ENCODE data around the gene AOX1. TPM values are rescaled to one million over a fixed set of nuclear protein-coding genes. Genes with fewer than 3 reads are reported as not detected.

The AOX1 gene
- total RNA-seq, 2 donors from 2014 or later = not detected

DNA sequence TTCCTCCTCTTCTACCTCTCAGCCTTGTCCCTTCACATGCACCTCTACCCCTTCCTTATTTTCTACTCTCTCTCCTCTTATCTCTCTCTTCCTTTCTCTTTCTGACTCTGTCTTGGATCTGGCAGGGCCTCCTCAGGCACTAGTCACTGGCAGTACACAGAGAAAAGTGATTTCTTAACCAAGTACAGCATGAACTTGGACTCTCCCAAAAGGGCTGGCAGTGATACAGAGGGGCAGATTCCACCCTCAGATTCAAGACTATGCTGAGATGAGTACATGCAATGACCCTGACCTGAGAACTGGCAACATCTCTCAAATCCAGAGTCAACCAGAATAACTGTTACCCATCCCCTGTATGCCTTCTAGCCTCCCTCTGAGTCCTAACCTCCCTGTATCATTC lies 4.3 kb downstream of the AOX1 start:
- H3K4me3 Mint-ChIP-seq = no peak overlapping the region
- no peaks in the 10 kb centered on the region for H3K36me3 Mint-ChIP-seq (ENCODE audit: low read depth)
- H3K4me1 Mint-ChIP-seq = peaks cover 7% of the 10 kb centered on the region
- H3K27me3 Mint-ChIP-seq = peaks cover 38% of the 10 kb centered on the region
- H3K27ac Mint-ChIP-seq = no peak overlapping the region
- DNase-seq (no peak), ATAC-seq (no peak)
- H3K9me3 ChIP-seq (ENCODE audit: control insufficient read depth, low read length, poor library complexity, severe bottlenecking) = no peaks in the 10 kb centered on the region

DNA sequence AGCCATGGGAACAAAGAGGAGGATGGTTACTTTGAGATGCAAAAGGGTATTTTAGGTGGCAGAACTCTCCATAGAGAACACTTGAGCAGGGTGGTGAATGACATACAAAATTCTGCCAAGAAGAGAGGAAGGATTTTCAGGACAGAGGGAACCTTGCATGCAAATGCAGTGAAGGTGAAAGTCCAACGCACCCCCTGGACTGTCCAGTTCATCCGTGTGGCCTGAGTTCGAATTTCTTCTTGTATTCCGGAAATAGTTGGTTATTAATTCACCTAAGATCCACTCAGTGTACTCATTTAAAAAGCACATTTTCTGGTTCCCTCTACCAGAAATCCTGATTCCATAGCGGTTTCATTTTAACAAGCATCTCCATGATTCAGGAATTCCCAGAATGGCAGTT lies 5.5 kb downstream of the AOX1 start:
- ATAC-seq (no peak), DNase-seq (no peak)
- H3K9me3 ChIP-seq (ENCODE audit: control insufficient read depth, low read length, poor library complexity, severe bottlenecking) = no peaks in the 10 kb centered on the region
- H3K4me1 Mint-ChIP-seq = peaks cover 3% of the 10 kb centered on the region
- H3K4me3 Mint-ChIP-seq = no peak overlapping the region
- no peaks in the 10 kb centered on the region for H3K36me3 Mint-ChIP-seq (ENCODE audit: low read depth)
- H3K27me3 Mint-ChIP-seq = peaks cover 48% of the 10 kb centered on the region
- H3K27ac Mint-ChIP-seq = no peak overlapping the region

DNA sequence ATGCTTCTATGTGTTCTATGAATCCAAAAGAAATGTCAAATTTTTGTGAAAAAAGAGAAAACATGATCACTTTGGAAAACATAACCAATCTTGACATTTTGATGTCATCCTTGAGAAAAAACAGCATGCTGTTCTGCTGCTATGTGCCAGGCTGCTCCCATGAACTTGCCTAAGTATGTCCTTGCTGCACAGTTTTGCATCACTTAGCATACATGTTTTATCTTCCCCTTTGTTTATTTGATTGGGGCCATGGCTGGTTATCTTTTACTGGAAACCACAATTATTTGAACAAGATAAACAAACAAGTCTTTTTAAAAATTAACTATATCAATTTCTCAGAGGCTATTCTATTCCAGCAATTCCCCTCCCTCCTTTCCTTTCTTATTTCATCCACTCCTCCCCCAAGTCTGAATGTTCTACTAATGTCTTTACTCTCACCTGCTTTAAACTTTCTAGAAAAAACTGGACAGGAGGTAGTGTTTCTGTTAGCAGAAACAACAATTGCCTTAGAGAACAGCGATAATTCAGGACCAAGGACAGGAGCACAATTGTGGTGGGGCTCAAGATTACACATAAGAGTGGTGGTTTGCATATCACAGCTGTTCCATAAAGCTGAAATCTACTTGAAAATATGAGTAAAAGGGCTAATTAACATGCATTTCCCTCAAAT lies 6.7 kb downstream of the AOX1 start:
- no peak for DNase-seq
- Mint-ChIP-seq H3K4me1 (peaks cover under 1% of the 10 kb centered on the region), H3K27ac (no peak overlapping the region), H3K4me3 (no peak overlapping the region), H3K27me3 (peaks cover 56% of the 10 kb centered on the region), H3K36me3 (ENCODE audit: low read depth) (no peaks in the 10 kb centered on the region)
- ATAC-seq = no peak
- no peaks in the 10 kb centered on the region for H3K9me3 ChIP-seq (ENCODE audit: control insufficient read depth, low read length, poor library complexity, severe bottlenecking)

DNA sequence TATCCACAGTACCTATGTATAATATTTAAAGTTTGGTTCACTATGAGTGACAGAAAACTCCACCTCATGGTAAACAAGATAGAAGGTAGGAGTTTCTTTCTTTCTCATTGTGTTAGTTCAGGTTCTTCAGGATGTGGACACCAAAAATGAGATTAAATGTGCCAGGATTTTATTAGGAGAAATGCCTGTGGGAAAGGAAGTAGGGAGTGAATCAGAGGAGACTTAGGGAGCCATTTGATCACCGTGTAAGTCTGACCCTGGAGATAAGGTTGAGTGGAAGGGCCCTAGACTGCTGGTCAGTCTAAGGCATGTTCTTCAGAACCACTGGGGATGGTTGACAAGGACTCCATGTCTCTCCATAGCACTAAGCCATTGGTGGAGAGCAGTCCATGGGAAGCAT lies 8.1 kb downstream of the AOX1 start:
- DNase-seq (no peak), ATAC-seq (no peak)
- H3K27me3 Mint-ChIP-seq = peaks cover 69% of the 10 kb centered on the region
- no peak overlapping the region for H3K4me3 Mint-ChIP-seq
- peaks cover 2% of the 10 kb centered on the region for H3K36me3 Mint-ChIP-seq (ENCODE audit: low read depth)
- H3K27ac Mint-ChIP-seq = no peak overlapping the region
- H3K9me3 ChIP-seq (ENCODE audit: control insufficient read depth, low read length, poor library complexity, severe bottlenecking) = no peaks in the 10 kb centered on the region
- H3K4me1 Mint-ChIP-seq = no peaks in the 10 kb centered on the region

DNA sequence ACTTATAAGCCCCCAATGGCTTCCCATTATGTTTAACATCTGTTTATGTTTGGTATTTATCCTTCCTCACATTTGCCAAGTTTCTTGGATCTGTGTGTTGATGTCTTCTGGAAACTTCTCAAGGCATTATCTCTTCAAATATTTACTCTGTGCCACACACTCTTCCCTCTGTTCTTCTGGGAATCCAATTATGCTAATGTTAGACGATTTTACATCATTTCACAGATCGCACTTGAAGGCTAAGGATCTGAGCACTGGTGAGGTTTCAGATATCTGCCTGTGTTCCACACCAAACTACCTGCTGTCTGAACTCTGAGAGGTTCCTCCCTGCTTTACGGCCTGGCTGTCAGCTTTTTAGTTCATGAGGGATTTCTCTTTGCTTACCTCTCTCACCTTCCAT lies 10.1 kb downstream of the AOX1 start:
- no peak overlapping the region for H3K4me3 Mint-ChIP-seq
- H3K4me1 Mint-ChIP-seq = no peaks in the 10 kb centered on the region
- no peaks in the 10 kb centered on the region for H3K9me3 ChIP-seq (ENCODE audit: control insufficient read depth, low read length, poor library complexity, severe bottlenecking)
- no peak for ATAC-seq
- no peak for DNase-seq
- peaks cover 2% of the 10 kb centered on the region for H3K36me3 Mint-ChIP-seq (ENCODE audit: low read depth)
- peaks cover 70% of the 10 kb centered on the region for H3K27me3 Mint-ChIP-seq
- no peak overlapping the region for H3K27ac Mint-ChIP-seq

DNA sequence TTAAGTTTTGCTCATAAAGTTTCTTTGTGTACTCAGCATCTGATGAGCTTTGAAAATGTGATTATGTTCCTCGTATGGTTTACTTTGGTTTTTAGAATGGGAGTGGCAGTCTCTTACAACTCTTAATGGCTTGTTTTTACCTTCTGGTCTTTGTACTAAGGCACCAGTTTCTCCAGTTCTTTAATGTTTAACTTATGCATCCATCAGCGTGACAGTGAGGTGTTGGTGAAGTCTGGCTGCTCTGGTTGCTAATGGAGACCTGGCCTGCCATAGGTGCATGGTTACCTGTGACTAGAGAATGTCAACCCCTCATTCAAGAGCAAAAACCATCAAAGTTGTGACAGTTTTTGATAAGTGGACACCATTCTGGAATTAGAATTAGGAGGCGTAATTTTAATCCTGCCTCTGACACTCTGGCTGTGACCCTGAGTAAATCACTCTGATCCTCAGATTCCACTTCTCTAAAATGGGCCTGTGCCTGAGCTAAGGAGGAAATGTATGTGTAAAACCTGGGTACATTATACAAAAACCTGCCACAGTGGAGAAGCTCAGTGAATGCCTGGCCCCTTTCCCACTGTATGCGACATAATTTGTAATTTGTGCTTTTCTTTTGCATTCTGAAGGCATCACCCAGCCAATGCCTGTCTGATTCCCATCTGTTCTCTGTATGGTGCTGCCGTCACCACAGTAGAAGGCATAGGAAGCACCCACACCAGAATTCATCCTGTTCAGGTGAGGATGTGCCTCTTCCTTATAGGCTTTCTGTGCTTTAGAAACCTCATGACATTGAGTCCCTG lies 11.2 kb downstream of the AOX1 start:
- no peak for ATAC-seq
- no peak for DNase-seq
- Mint-ChIP-seq H3K27ac (no peak overlapping the region), H3K4me3 (no peak overlapping the region), H3K36me3 (ENCODE audit: low read depth) (peaks cover 2% of the 10 kb centered on the region), H3K4me1 (no peaks in the 10 kb centered on the region), H3K27me3 (peaks cover 61% of the 10 kb centered on the region)
- H3K9me3 ChIP-seq (ENCODE audit: control insufficient read depth, low read length, poor library complexity, severe bottlenecking) = no peaks in the 10 kb centered on the region

DNA sequence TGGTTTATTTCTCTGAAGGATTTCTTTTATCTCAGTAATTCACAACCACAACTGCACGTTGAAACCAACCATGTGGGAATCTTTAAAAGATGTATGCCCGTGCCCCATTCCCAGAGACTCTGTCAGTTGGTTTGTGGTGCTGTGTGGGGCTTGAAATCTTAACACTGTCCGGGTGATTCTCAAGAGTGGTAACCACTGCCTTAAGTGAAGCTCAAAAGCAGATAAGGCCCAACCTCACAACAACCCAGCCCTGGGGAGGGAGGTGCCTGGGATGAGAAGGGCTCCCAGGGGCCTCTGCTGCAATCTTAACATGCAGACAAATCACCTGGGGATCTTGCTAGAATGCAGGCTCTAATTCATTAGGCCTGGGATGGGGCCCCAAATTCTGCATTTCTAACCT lies 13.4 kb downstream of the AOX1 start:
- ATAC-seq = no peak
- H3K27me3 Mint-ChIP-seq = peaks cover 56% of the 10 kb centered on the region
- DNase-seq = no peak
- H3K4me1 Mint-ChIP-seq = peaks cover 2% of the 10 kb centered on the region
- no peak overlapping the region for H3K27ac Mint-ChIP-seq
- H3K9me3 ChIP-seq (ENCODE audit: control insufficient read depth, low read length, poor library complexity, severe bottlenecking) = no peaks in the 10 kb centered on the region
- H3K36me3 Mint-ChIP-seq (ENCODE audit: low read depth) = peaks cover 2% of the 10 kb centered on the region
- no peak overlapping the region for H3K4me3 Mint-ChIP-seq

DNA sequence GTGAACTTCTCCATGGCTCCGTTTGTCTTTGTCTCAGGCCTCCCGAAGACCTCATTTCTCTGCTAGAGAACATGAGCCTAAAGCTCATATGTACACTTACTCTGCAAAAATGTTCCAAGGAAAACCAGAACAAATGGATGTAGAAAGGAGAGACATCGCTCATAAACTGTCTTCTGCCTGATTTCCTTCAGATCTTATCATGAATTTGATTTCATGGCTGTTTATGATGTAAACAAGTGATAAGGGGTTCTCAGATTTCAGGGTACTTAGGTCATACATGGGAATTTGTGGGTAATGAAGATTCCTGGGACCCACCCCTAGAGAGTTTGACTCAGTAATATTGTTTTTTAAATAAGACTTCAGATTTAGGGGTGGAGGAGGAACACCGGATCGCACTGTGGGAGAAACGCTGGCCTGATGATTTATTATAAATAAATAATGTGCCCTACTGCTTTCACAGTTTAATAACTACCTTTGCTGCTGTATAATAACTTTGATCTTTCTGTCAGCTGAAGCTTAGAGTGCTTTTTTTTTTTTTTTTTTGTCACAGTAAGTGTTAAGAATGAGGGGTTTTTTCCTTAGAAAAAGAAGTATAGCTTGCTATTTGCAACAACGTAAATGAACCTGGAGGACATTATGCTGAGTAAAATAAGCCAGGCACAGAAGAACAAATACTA lies 14.9 kb downstream of the AOX1 start:
- H3K4me1 Mint-ChIP-seq = peaks cover 2% of the 10 kb centered on the region
- ATAC-seq = no peak
- H3K4me3 Mint-ChIP-seq = no peak overlapping the region

DNA sequence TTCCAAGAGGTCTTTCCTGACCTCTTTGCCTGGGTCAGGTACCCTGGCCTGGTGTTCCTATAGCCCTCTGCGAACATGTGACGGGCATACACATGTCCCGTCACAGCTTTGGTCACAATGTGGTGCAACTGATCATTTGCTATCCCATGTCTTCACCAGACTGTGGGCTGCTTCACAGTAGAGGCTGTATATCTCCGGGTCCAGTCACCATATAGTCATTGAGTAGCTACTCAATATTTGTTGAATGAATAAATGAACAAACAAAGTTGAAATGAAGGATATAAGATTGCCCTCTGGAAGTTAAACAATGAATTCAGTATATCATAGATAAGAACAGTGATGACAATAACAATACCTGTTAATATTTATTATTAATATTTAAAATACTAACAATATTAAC lies 16.8 kb downstream of the AOX1 start:
- DNase-seq (no peak), ATAC-seq (no peak)
- Mint-ChIP-seq H3K27me3 (peaks cover 33% of the 10 kb centered on the region), H3K4me3 (no peak overlapping the region), H3K27ac (no peak overlapping the region), H3K36me3 (ENCODE audit: low read depth) (peaks cover 2% of the 10 kb centered on the region), H3K4me1 (peaks cover 2% of the 10 kb centered on the region)
- no peaks in the 10 kb centered on the region for H3K9me3 ChIP-seq (ENCODE audit: control insufficient read depth, low read length, poor library complexity, severe bottlenecking)

More for the DNA sequence above, 14.9 kb downstream of the AOX1 start:
- Mint-ChIP-seq H3K36me3 (ENCODE audit: low read depth) (peaks cover 2% of the 10 kb centered on the region), H3K27me3 (peaks cover 47% of the 10 kb centered on the region), H3K27ac (no peak overlapping the region)
- no peaks in the 10 kb centered on the region for H3K9me3 ChIP-seq (ENCODE audit: control insufficient read depth, low read length, poor library complexity, severe bottlenecking)
- no peak for DNase-seq

DNA sequence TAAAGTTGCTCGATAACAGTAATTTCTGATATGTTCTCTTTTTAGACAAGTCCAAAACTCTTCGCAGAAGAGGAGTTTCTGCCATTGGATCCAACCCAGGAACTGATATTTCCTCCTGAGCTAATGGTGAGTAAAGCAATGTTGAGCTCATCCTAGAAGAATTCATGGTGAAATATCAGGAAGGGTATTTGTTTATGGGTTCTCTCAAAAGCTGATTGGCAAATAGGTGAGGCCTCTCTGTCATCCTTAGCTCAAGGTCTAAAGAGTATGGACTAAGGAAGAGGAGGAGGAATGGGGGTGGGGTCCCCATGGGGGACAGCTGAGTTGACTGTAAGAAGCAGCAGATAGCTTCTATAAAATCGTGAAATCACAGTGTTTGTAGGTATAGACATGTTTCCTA lies 18.2 kb downstream of the AOX1 start:
- no peak overlapping the region for H3K27ac Mint-ChIP-seq
- no peaks in the 10 kb centered on the region for H3K9me3 ChIP-seq (ENCODE audit: control insufficient read depth, low read length, poor library complexity, severe bottlenecking)
- no peaks in the 10 kb centered on the region for H3K36me3 Mint-ChIP-seq (ENCODE audit: low read depth)
- peaks cover 19% of the 10 kb centered on the region for H3K27me3 Mint-ChIP-seq
- ATAC-seq = no peak
- H3K4me3 Mint-ChIP-seq = no peak overlapping the region
- H3K4me1 Mint-ChIP-seq = peaks cover 2% of the 10 kb centered on the region
- no peak for DNase-seq

DNA sequence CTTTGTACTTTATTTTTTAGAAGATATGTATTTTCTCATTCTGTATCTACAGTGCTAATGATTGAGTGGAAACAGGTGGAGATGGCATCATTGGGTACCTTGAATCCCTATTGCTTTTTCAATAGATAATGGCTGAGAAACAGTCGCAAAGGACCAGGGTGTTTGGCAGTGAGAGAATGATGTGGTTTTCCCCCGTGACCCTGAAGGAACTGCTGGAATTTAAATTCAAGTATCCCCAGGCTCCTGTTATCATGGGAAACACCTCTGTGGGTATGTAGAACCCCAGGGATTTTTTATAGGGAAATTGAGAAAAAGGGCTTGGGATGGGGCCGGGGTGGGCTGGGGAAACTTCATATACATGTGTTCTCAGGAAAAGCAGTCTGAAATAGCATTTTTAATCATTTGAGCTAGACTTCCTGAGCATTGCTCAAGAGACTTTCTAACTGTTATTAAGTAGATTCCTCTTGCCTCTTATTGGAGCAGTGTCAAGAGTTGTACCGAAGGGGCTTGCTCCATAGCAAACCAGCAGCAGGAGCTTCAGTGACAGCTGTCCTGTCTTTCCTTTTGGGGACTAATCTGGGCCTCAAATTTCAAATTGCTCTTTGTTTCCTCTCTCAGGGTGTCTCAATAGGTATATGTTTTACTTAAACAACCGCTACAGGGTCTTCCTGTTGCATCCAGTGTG lies 18.9 kb downstream of the AOX1 start:
- H3K4me3 Mint-ChIP-seq = no peak overlapping the region
- no peaks in the 10 kb centered on the region for H3K36me3 Mint-ChIP-seq (ENCODE audit: low read depth)

DNA sequence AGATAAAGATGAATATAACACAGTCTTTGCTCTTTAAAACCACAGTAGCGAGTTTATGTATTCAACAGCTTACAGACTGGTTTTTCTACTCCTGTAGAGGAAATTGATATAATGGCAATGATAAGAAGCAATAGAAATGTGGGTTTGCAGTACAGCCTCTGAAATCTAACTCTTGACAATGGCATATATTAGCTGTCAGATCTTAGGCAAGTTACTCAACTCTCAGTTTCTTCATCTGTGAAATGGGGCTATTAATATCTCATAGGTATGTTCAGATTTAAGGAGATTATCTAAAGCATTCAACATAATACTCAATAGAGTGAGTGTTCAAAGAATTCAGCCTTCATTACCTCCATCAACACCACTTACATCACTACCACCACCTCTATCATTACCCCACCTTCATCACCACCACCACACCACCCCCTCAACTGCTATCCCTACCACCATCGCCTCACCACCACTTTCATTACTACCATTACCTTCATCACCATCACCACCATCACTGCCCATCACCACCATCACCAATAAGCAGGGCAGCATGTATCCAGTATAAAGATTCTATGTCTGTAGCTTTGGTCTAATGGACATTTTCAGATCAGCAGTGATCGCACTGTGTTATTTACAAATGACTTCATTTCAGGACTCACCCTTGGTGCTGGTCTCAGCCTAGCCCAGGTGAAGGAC lies 22.7 kb downstream of the AOX1 start:
- no peaks in the 10 kb centered on the region for H3K36me3 Mint-ChIP-seq (ENCODE audit: low read depth)
- DNase-seq (no peak), ATAC-seq (no peak)
- H3K27me3 Mint-ChIP-seq = peaks cover 14% of the 10 kb centered on the region
- H3K27ac Mint-ChIP-seq = no peak overlapping the region
- H3K9me3 ChIP-seq (ENCODE audit: control insufficient read depth, low read length, poor library complexity, severe bottlenecking) = no peaks in the 10 kb centered on the region
- H3K4me3 Mint-ChIP-seq = no peak overlapping the region
- peaks cover 2% of the 10 kb centered on the region for H3K4me1 Mint-ChIP-seq

More for the DNA sequence above, 18.9 kb downstream of the AOX1 start:
- Mint-ChIP-seq H3K27me3 (peaks cover 19% of the 10 kb centered on the region), H3K4me1 (peaks cover 2% of the 10 kb centered on the region), H3K27ac (no peak overlapping the region)
- ATAC-seq (no peak), DNase-seq (no peak)
- no peaks in the 10 kb centered on the region for H3K9me3 ChIP-seq (ENCODE audit: control insufficient read depth, low read length, poor library complexity, severe bottlenecking)

All from T-helper 17 cell (primary cell).